Measurements from ENCODE around the gene TXNRD1. TPM values are rescaled to one million over a fixed set of nuclear protein-coding genes. Genes with fewer than 3 reads are reported as not detected.
A peak's percentile ranks its signal among the peaks of the same experiment; 100 is the strongest.
"Not testable (repeated sequence)": the region's sequence is repeated elsewhere in the genome, so short reads cannot be mapped to it uniquely, and the experiment has no call there.

TXNRD1 gene
- total RNA-seq, 1 donor from 2014 or later, result 45.5 TPM

- DNase-seq (ENCODE audit: low spot score), result no peak
Observed at GRCh38 chr12:104280717-104281458, 65.3 kb downstream of the TXNRD1 start.

GRCh38 chr12:104281636-104282035, 66.1 kb downstream of the TXNRD1 start:
- DNase-seq (ENCODE audit: low spot score), result no peak

GRCh38 chr12:104282109-104282508, 66.5 kb downstream of the TXNRD1 start:
- DNase-seq (ENCODE audit: low spot score), result no peak

GRCh38 chr12:104285740-104286515, 70.3 kb downstream of the TXNRD1 start:
- DNase-seq (ENCODE audit: low spot score), result no peak

GRCh38 chr12:104286516-104287482, 71.2 kb downstream of the TXNRD1 start:
- DNase-seq (ENCODE audit: low spot score), result peak; percentile 95

GRCh38 chr12:104288635-104289274, 73.2 kb downstream of the TXNRD1 start:
- peak; percentile 79 for DNase-seq (ENCODE audit: low spot score)

- no peak for DNase-seq (ENCODE audit: low spot score)
Observed at GRCh38 chr12:104290320-104290719, 74.7 kb downstream of the TXNRD1 start.

- no peak for DNase-seq (ENCODE audit: low spot score)
Observed at GRCh38 chr12:104290855-104291254, 75.3 kb downstream of the TXNRD1 start.

GRCh38 chr12:104291867-104292524, 76.4 kb downstream of the TXNRD1 start:
- DNase-seq (ENCODE audit: low spot score), result no peak

- no peak for DNase-seq (ENCODE audit: low spot score)
Observed at GRCh38 chr12:104292872-104293794, 77.6 kb downstream of the TXNRD1 start.

GRCh38 chr12:104294158-104294859, 78.7 kb downstream of the TXNRD1 start:
- DNase-seq (ENCODE audit: low spot score), result not testable (repeated sequence)

- no peak for DNase-seq (ENCODE audit: low spot score)
Observed at GRCh38 chr12:104294927-104295668, 79.5 kb downstream of the TXNRD1 start.

GRCh38 chr12:104295954-104296353, 80.4 kb downstream of the TXNRD1 start:
- DNase-seq (ENCODE audit: low spot score), result no peak

GRCh38 chr12:104296718-104297117, 81.1 kb downstream of the TXNRD1 start:
- DNase-seq (ENCODE audit: low spot score), result no peak

GRCh38 chr12:104297477-104298113, 82.0 kb downstream of the TXNRD1 start:
- no peak for DNase-seq (ENCODE audit: low spot score)

GRCh38 chr12:104299842-104300481, 84.4 kb downstream of the TXNRD1 start:
- no peak for DNase-seq (ENCODE audit: low spot score)

GRCh38 chr12:104303538-104304151, 88.1 kb downstream of the TXNRD1 start, which contains the start of gene EID3:
TSS of gene EID3 (plus strand) at chr12:104303739. CDS start at chr12:104303935, 196 bp downstream.
- peak; percentile 89 for DNase-seq (ENCODE audit: low spot score)

Data from ureter (tissue), 1 donor.